PC-9 (cell line): ENCODE measurements around the gene BOK. TPM values are rescaled to one million over a fixed set of nuclear protein-coding genes. Genes with fewer than 3 reads are reported as not detected.

ENCODE experiments used
- BruUV-seq: library from RNA; stranded (reverse); fragments of 400-500 nt; replicated peaks from 2 replicates; lab custom pipeline; 2021; lab: Mats Ljungman, UMichigan
- CTCF ChIA-PET: fragments of 300-600 bp; sonication (Branson Sonifier 250); formaldehyde crosslinking; loops from one replicate; lab custom pipeline; 2022; ENCODE audit warnings: antibody characterized with exemption; lab: Charles Lee
- POLR2A ChIA-PET: fragments of 300-600 bp; sonication (Branson Sonifier 250); formaldehyde crosslinking; loops from one replicate; lab custom pipeline; 2022; ENCODE audit warnings: antibody characterized with exemption; ENCODE audit not compliant: unreplicated experiment; lab: Charles Lee
- DNase-seq, 2 experiments: peaks; one replicate each; pipeline versions ENCODE4 v3.0.0 to v3.0.0-alpha.2; 2015 to 2022; ENCODE audit warnings: mixed read lengths in 1 of 2
- H2AFZ ChIP-seq: fragments of 200-600 bp; sonication (generic); 2 replicates; pipeline ENCODE4 v1.8.1; 2017; ENCODE audit warnings: antibody characterized with exemption
- H3F3A ChIP-seq: fragments of 200-600 bp; sonication (generic); 2 replicates; pipeline ENCODE4 v1.8.1; 2017; ENCODE audit warnings: antibody characterized with exemption, mild to moderate bottlenecking, low read depth; ENCODE audit not compliant: insufficient read depth
- H3K27ac ChIP-seq: fragments of 200-600 bp; sonication (generic); 2 replicates; pipeline ENCODE4 v1.6.1; 2016; ENCODE audit warnings: mixed run types
- H3K27me3 ChIP-seq: fragments of 200-600 bp; sonication (generic); 2 replicates; pipeline ENCODE4 v1.6.1; 2016; ENCODE audit warnings: low read depth, mixed run types; ENCODE audit not compliant: insufficient read depth
- H3K36me3 ChIP-seq: fragments of 200-600 bp; sonication (generic); 2 replicates; pipeline ENCODE4 v1.6.1; 2016; ENCODE audit warnings: low read depth, mixed run types
- H3K4me1 ChIP-seq: fragments of 200-600 bp; sonication (generic); replicated peaks from 2 replicates; pipeline ENCODE4 v1.6.1; 2016; ENCODE audit warnings: mixed run types; ENCODE audit not compliant: insufficient read depth
- H3K4me2 ChIP-seq: fragments of 200-600 bp; sonication (generic); 2 replicates; pipeline ENCODE4 v1.6.1; 2017; ENCODE audit warnings: mixed run types
- H3K4me3 ChIP-seq: fragments of 200-600 bp; sonication (generic); 2 replicates; pipeline ENCODE4 v1.6.1; 2016; ENCODE audit warnings: mixed run types
- H3K79me2 ChIP-seq: fragments of 200-600 bp; sonication (generic); 2 replicates; pipeline ENCODE4 v1.6.1; 2017; ENCODE audit warnings: low read depth, mixed run types
- H3K9me2 ChIP-seq: fragments of 200-600 bp; sonication (generic); 2 replicates; pipeline ENCODE4 v1.8.1; 2017; ENCODE audit warnings: mild to moderate bottlenecking; ENCODE audit not compliant: insufficient read depth
- H3K9me3 ChIP-seq: fragments of 200-600 bp; sonication (generic); 2 replicates; pipeline ENCODE4 v1.8.1; 2016; ENCODE audit warnings: low read depth; ENCODE audit not compliant: insufficient read depth
- H4K20me1 ChIP-seq: fragments of 200-600 bp; sonication (generic); 2 replicates; pipeline ENCODE4 v1.8.1; 2017; ENCODE audit not compliant: insufficient read depth
- EZH2 ChIP-seq: fragments of 200-600 bp; sonication (generic); IDR thresholded peaks from 2 replicates; pipeline ENCODE4 v1.8.0; 2017; ENCODE audit warnings: antibody characterized with exemption, low read depth
- intact Hi-C: fragments of 100-400 bp; cut with micrococcal nuclease; formaldehyde crosslinking; loops from one replicate; pipeline ENCODE4 v1.10.0; 2022; ENCODE audit not compliant: unreplicated experiment
- total RNA-seq: library from RNA; stranded (reverse); gene quantifications from 2 replicates; pipeline ENCODE4 v1.2.3, GENCODE V29; 2021
- TF ChIP-seq, protein P1 (sequence below): fragments of 200-600 bp; sonication (generic); conservative IDR thresholded peaks from 2 replicates; pipeline ENCODE4 v1.6.1; 2017; ENCODE audit warnings: mixed run types, antibody characterized with exemption, mild to moderate bottlenecking, moderate library complexity

Gene BOK
- total RNA-seq, 1 experiment from 2014 or later, result 72.8 TPM

DNA sequence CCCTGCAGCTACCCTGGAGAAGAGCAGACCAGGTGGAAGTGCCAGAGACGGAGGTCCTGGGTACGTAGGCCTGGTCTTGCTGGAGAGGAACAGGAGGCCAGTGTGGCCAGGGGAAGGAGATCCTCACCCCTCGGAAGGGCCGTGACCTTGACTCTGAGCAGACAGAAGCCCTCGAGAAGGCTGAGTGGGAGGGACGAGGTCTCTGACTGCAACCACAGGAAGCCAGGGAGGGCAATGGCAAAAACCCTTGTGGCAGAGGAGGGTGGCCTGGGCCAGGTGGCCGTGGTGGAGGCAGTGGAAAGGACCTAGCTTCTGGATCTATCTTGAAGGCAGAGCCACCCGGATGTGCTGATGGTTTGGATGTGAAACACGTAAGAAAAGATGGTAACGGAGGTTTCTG, 50.3 kb downstream of the BOK start:
- DNase-seq, result no peak
- H2AFZ ChIP-seq, result no peak overlapping the region
- H3F3A ChIP-seq, result no peaks in the 10 kb centered on the region; the same call in 1 of the 2 replicates
- H3K79me2 ChIP-seq, result peaks cover 17% of the 10 kb centered on the region
- H3K27ac ChIP-seq, result no peak overlapping the region
- no TSS peak for BruUV-seq
- no peaks in the 10 kb centered on the region for H3K4me1 ChIP-seq
- no peak overlapping the region for H3K4me3 ChIP-seq
- intact Hi-C loops, result no loop called here
- ChIA-PET CTCF (interaction anchor here (0.6 kb wide), 1 partner anchor 10 kb away, joined by 6 read pairs; no protein-coding TSS in a partner anchor), POLR2A (no interaction called here)
- H3K9me3 ChIP-seq, result no peaks in the 10 kb centered on the region
- H3K9me2 ChIP-seq, result no peaks in the 10 kb centered on the region
- H4K20me1 ChIP-seq, result peaks cover 33% of the 10 kb centered on the region
- no peaks in the 10 kb centered on the region for H3K36me3 ChIP-seq
- no peak overlapping the region for H3K4me2 ChIP-seq
- no peaks in the 10 kb centered on the region for H3K27me3 ChIP-seq
- TF ChIP-seq, protein P1, sequence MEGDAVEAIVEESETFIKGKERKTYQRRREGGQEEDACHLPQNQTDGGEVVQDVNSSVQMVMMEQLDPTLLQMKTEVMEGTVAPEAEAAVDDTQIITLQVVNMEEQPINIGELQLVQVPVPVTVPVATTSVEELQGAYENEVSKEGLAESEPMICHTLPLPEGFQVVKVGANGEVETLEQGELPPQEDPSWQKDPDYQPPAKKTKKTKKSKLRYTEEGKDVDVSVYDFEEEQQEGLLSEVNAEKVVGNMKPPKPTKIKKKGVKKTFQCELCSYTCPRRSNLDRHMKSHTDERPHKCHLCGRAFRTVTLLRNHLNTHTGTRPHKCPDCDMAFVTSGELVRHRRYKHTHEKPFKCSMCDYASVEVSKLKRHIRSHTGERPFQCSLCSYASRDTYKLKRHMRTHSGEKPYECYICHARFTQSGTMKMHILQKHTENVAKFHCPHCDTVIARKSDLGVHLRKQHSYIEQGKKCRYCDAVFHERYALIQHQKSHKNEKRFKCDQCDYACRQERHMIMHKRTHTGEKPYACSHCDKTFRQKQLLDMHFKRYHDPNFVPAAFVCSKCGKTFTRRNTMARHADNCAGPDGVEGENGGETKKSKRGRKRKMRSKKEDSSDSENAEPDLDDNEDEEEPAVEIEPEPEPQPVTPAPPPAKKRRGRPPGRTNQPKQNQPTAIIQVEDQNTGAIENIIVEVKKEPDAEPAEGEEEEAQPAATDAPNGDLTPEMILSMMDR, result no peak

DNA sequence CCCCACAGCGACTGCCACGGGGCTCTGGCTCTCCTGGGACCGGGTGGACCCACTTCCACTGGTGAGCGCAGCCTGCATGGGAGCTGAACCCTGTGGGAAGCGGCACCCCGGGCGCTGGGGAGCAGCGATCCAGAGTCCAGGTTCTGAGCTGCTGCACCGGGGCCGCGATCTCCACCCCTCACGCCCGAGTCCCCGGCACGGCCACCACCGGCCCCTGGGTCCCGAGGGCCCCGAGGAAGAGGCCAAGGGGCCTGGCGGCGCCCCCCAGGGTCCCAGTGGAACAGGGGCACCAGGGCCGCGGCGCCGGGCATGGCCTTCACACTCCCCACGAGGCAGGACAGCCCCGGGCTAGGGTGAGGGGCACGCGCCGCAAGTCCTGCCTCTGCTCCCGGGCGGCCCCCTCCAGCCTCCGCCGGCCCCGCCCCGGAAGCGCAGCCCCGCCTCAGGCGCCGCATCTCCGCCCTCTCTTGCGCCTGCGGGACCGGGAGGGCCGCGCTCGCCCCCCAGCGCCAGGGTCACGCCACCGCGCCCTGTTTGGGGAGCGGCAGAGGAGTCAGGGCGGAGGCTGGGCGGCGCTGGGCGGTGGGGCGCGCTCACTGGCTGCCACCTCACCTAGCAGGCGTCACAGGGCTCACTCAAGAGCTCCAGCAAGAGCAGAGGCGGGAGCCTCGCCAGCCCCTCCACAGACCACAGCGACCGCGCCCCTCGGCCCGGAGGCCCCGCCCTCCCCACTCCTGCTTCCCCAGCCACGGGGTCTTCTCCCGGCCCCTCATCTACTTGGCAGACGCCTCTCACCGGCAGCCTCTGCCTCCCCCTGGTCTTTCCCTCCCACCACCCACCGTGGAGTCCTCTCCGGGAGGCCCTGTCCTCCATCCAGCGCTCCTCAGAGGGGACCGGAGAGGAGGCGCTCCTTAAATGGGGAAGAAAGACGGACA, 51.6 kb downstream of the BOK start:
- ChIA-PET CTCF (interaction anchor here (0.6 to 0.7 kb wide), 6 partner anchors 15 to 411 kb away, joined by 3 to 6 read pairs (median 4); no protein-coding TSS in a partner anchor), POLR2A (interaction anchor here (0.6 kb wide), 3 partner anchors 25 to 295 kb away, joined by 3 to 5 read pairs (median 3); no protein-coding TSS in a partner anchor)
- TF ChIP-seq, protein P1, result no peak
- TF ChIP-seq EZH2, result no peak
- peak in 1 of 2 experiments; percentile 98 for DNase-seq
- Histone ChIP-seq H3K79me2 (peaks cover 30% of the 10 kb centered on the region), H3K27me3 (no peaks in the 10 kb centered on the region), H2AFZ (no peak overlapping the region), H3K9me2 (no peaks in the 10 kb centered on the region), H3K4me1 (no peaks in the 10 kb centered on the region), H3K4me3 (no peak overlapping the region), H3K36me3 (no peaks in the 10 kb centered on the region), H3K27ac (no peak overlapping the region), H3F3A (no peaks in the 10 kb centered on the region; the same call in 1 of the 2 replicates), H3K4me2 (no peak overlapping the region), H4K20me1 (peaks cover 46% of the 10 kb centered on the region), H3K9me3 (no peaks in the 10 kb centered on the region)
- intact Hi-C loops, result loop anchor here (1.0 to 5.0 kb wide), 2 partner anchors 103 to 253 kb away; partner anchors contain the start of gene STK25
- BruUV-seq, result no TSS peak

DNA sequence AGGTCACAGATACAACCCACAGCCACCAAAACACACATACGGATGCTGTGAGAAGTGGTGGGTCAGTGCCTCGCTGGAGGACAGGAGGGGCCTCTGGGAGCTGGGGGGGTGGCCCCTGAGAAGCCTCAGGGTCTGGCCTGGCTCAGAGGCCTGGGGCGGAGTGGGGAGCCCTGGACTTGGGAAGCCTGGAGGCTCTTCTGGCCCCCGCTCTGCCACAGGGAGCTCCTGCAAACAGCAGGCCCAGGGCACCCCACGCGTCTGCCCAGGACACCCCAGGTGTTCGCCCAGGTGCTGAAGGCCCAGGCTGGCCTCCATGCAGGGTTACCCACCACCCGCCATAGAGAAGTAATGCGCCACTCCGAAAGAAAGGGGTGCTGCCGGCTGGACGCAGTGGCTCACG, 52.5 kb downstream of the BOK start:
- no peak for DNase-seq
- H3K9me3 ChIP-seq, result no peaks in the 10 kb centered on the region
- H3K27me3 ChIP-seq, result no peaks in the 10 kb centered on the region
- TSS peak; percentile 91 for BruUV-seq
- H3K4me1 ChIP-seq, result no peaks in the 10 kb centered on the region
- H3K4me3 ChIP-seq, result no peak overlapping the region
- H3K36me3 ChIP-seq, result no peaks in the 10 kb centered on the region
- H2AFZ ChIP-seq, result no peak overlapping the region
- TF ChIP-seq EZH2, result no peak
- TF ChIP-seq, protein P1, result no peak
- intact Hi-C loops, result loop anchor here (5.0 kb wide), 1 partner anchor 104 kb away; the partner anchor contains the start of gene STK25
- no peaks in the 10 kb centered on the region; the same call in 1 of the 2 replicates for H3F3A ChIP-seq
- no peak overlapping the region for H3K27ac ChIP-seq
- peaks cover 55% of the 10 kb centered on the region for H4K20me1 ChIP-seq
- no peak overlapping the region for H3K4me2 ChIP-seq
- peaks cover 34% of the 10 kb centered on the region for H3K79me2 ChIP-seq
- ChIA-PET POLR2A (no interaction called here), CTCF (no interaction called here)
- no peaks in the 10 kb centered on the region for H3K9me2 ChIP-seq
